ENCODE measurements around the gene PGAP2. TPM values are rescaled to one million over a fixed set of nuclear protein-coding genes. Genes with fewer than 3 reads are reported as not detected.
A peak's percentile ranks its signal among the peaks of the same experiment; 100 is the strongest.

The PGAP2 gene
- total RNA-seq, 1 donor = 10.9 TPM

- H3K4me1 ChIP-seq (ENCODE audit: insufficient read depth, low read length) = peaks cover 27% of the 10 kb centered on the region
- peaks cover 86% of the 10 kb centered on the region for H3K79me2 ChIP-seq (ENCODE audit: insufficient read depth, low read length)
- H2AFZ ChIP-seq (ENCODE audit: low read length) = no peak overlapping the region
- no peaks in the 10 kb centered on the region for H3K9me3 ChIP-seq (ENCODE audit: low read depth, low read length)
- peaks cover 8% of the 10 kb centered on the region for H4K20me1 ChIP-seq (ENCODE audit: insufficient read depth, low read length)
- H3K27me3 ChIP-seq (ENCODE audit: insufficient read depth, low read length) = no peaks in the 10 kb centered on the region
- no peak overlapping the region for H3K4me3 ChIP-seq (ENCODE audit: insufficient read depth, low read length)
- no peak for TF ChIP-seq CTCF (IDR thresholded peaks at IDR 0.05; ENCODE audit: extremely low read depth, low read depth, low read length)
- H3K4me2 ChIP-seq (ENCODE audit: insufficient read depth, low read length) = no peak overlapping the region
- H3K27ac ChIP-seq (ENCODE audit: low read depth, low read length) = no peak overlapping the region
- H3K36me3 ChIP-seq (ENCODE audit: insufficient read depth, low read length) = no peaks in the 10 kb centered on the region
- DNase-seq (ENCODE audit: insufficient read length, low spot score, missing footprints) = no peak
These were observed 53.3 kb downstream of the PGAP2 start for GRCh38 chr11:3861683-3862082.

GRCh38 chr11:3865388-3866193 lies 57.2 kb downstream of the PGAP2 start:
- peaks cover 81% of the 10 kb centered on the region for H3K79me2 ChIP-seq (ENCODE audit: insufficient read depth, low read length)
- peak overlapping the region; percentile 26 for H3K4me2 ChIP-seq (ENCODE audit: insufficient read depth, low read length)
- TF ChIP-seq CTCF (IDR thresholded peaks at IDR 0.05; ENCODE audit: extremely low read depth, low read depth, low read length) = no peak
- H3K4me3 ChIP-seq (ENCODE audit: insufficient read depth, low read length) = no peak overlapping the region
- no peaks in the 10 kb centered on the region for H3K9me3 ChIP-seq (ENCODE audit: low read depth, low read length)
- peak; percentile 65 for DNase-seq (ENCODE audit: insufficient read length, low spot score, missing footprints)
- H4K20me1 ChIP-seq (ENCODE audit: insufficient read depth, low read length) = peaks cover 5% of the 10 kb centered on the region
- H3K27me3 ChIP-seq (ENCODE audit: insufficient read depth, low read length) = no peaks in the 10 kb centered on the region
- peak overlapping the region; percentile 47 for H3K27ac ChIP-seq (ENCODE audit: low read depth, low read length)
- H3K4me1 ChIP-seq (ENCODE audit: insufficient read depth, low read length) = peaks cover 21% of the 10 kb centered on the region
- H2AFZ ChIP-seq (ENCODE audit: low read length) = peak overlapping the region; percentile 24
- no peaks in the 10 kb centered on the region for H3K36me3 ChIP-seq (ENCODE audit: insufficient read depth, low read length)

- Histone ChIP-seq H3K4me3 (ENCODE audit: insufficient read depth, low read length) (no peak overlapping the region), H3K27ac (ENCODE audit: low read depth, low read length) (peak overlapping the region; percentile 3), H3K79me2 (ENCODE audit: insufficient read depth, low read length) (peaks cover 79% of the 10 kb centered on the region), H3K4me1 (ENCODE audit: insufficient read depth, low read length) (peaks cover 21% of the 10 kb centered on the region), H4K20me1 (ENCODE audit: insufficient read depth, low read length) (peaks cover 9% of the 10 kb centered on the region), H3K4me2 (ENCODE audit: insufficient read depth, low read length) (peak overlapping the region; percentile 26), H3K9me3 (ENCODE audit: low read depth, low read length) (no peaks in the 10 kb centered on the region), H3K36me3 (ENCODE audit: insufficient read depth, low read length) (no peaks in the 10 kb centered on the region), H2AFZ (ENCODE audit: low read length) (no peak overlapping the region), H3K27me3 (ENCODE audit: insufficient read depth, low read length) (no peaks in the 10 kb centered on the region)
- no peak for DNase-seq (ENCODE audit: insufficient read length, low spot score, missing footprints)
- TF ChIP-seq CTCF (IDR thresholded peaks at IDR 0.05; ENCODE audit: extremely low read depth, low read depth, low read length) = no peak
These were observed 57.8 kb downstream of the PGAP2 start for GRCh38 chr11:3866206-3866605.

- peaks cover 9% of the 10 kb centered on the region for H4K20me1 ChIP-seq (ENCODE audit: insufficient read depth, low read length)
- peaks cover 74% of the 10 kb centered on the region for H3K79me2 ChIP-seq (ENCODE audit: insufficient read depth, low read length)
- no peaks in the 10 kb centered on the region for H3K36me3 ChIP-seq (ENCODE audit: insufficient read depth, low read length)
- no peak overlapping the region for H3K4me2 ChIP-seq (ENCODE audit: insufficient read depth, low read length)
- DNase-seq (ENCODE audit: insufficient read length, low spot score, missing footprints) = no peak
- H3K4me3 ChIP-seq (ENCODE audit: insufficient read depth, low read length) = no peak overlapping the region
- no peak for TF ChIP-seq CTCF (IDR thresholded peaks at IDR 0.05; ENCODE audit: extremely low read depth, low read depth, low read length)
- H3K9me3 ChIP-seq (ENCODE audit: low read depth, low read length) = no peaks in the 10 kb centered on the region
- H3K4me1 ChIP-seq (ENCODE audit: insufficient read depth, low read length) = peaks cover 21% of the 10 kb centered on the region
- no peak overlapping the region for H3K27ac ChIP-seq (ENCODE audit: low read depth, low read length)
- H3K27me3 ChIP-seq (ENCODE audit: insufficient read depth, low read length) = no peaks in the 10 kb centered on the region
- H2AFZ ChIP-seq (ENCODE audit: low read length) = no peak overlapping the region
These were observed 58.5 kb downstream of the PGAP2 start for GRCh38 chr11:3866836-3867208.
